HepG2 (cell line): ENCODE results near the gene PPP2R5D. TPM values are rescaled to one million over a fixed set of nuclear protein-coding genes. Genes with fewer than 3 reads are reported as not detected.
A peak's percentile ranks its signal among the peaks of the same experiment; 100 is the strongest.

Source experiments
- CBX1 ChIP-seq: IDR thresholded peaks from one replicate; pipeline ENCODE4 v1.6.1; 2016; ENCODE audit warnings: antibody characterized with exemption, low read depth
- GFI1 ChIP-seq: sonication (generic); formaldehyde crosslinking; IDR thresholded peaks from 2 replicates; pipeline ENCODE4 v1.5.0; 2020; ENCODE audit warnings: missing genetic modification reagents, mild to moderate bottlenecking, borderline replicate concordance
- GMEB2 ChIP-seq: IDR thresholded peaks from 2 replicates; pipeline ENCODE4 v1.6.1; 2016; ENCODE audit warnings: missing biosample characterization, missing genetic modification reagents, low read depth
- ISL2 ChIP-seq: sonication (generic); formaldehyde crosslinking; IDR thresholded peaks from 2 replicates; pipeline ENCODE4 v1.5.0; 2020; ENCODE audit warnings: missing genetic modification reagents
- MEIS2 ChIP-seq: sonication (generic); formaldehyde crosslinking; IDR thresholded peaks from 2 replicates; pipeline ENCODE4 v1.9.0; 2021; ENCODE audit warnings: mild to moderate bottlenecking, missing genetic modification reagents
- NAIF1 ChIP-seq: sonication (generic); formaldehyde crosslinking; IDR thresholded peaks from 2 replicates; pipeline ENCODE4 v1.5.0; 2020; ENCODE audit warnings: mild to moderate bottlenecking, missing genetic modification reagents, borderline replicate concordance
- NFKBIZ ChIP-seq: IDR thresholded peaks from 2 replicates; pipeline ENCODE4 v1.6.1; 2018; ENCODE audit warnings: missing genetic modification reagents, missing compliant biosample characterization
- PHF20 ChIP-seq: sonication (generic); formaldehyde crosslinking; IDR thresholded peaks from 2 replicates; pipeline ENCODE4 v1.5.0; 2020; ENCODE audit warnings: mild to moderate bottlenecking, missing genetic modification reagents
- POLR2AphosphoS5 ChIP-seq: IDR thresholded peaks from 2 replicates; pipeline ENCODE4 v1.6.1; 2012; ENCODE audit warnings: low read depth, low read length
- REST ChIP-seq, 2 experiments: IDR thresholded peaks; 2 replicates each; pipeline ENCODE4 v1.6.1; 2011 to 2012; ENCODE audit warnings: low read length in 2 of 2, borderline replicate concordance in 1 of 2, low read depth in 1 of 2, mild to moderate bottlenecking in 1 of 2, moderate library complexity in 1 of 2
- SOX6 ChIP-seq, 2 experiments: fragments of 450-650 bp in 1 of 2; sonication (generic) in 1 of 2; formaldehyde crosslinking in 1 of 2; IDR thresholded peaks; 2 replicates each; pipeline versions ENCODE4 v1.4.0 to v1.6.1; 2017 to 2020; ENCODE audit warnings: antibody characterized with exemption in 1 of 2, mild to moderate bottlenecking in 1 of 2, missing genetic modification reagents in 1 of 2
- TCF7L2 ChIP-seq: IDR thresholded peaks from 2 replicates; pipeline ENCODE4 v1.6.1; 2011; ENCODE audit warnings: mild to moderate bottlenecking, low read depth, low read length, moderate library complexity
- TRAFD1 ChIP-seq: sonication (generic); formaldehyde crosslinking; IDR thresholded peaks from 2 replicates; pipeline ENCODE4 v1.5.1; 2020; ENCODE audit warnings: missing genetic modification reagents, mild to moderate bottlenecking, borderline replicate concordance
- YY1 ChIP-seq: IDR thresholded peaks from 2 replicates; pipeline ENCODE4 v1.6.1; 2011; ENCODE audit warnings: low read length, low read depth, moderate library complexity, mild to moderate bottlenecking; ENCODE audit not compliant: insufficient read depth, insufficient replicate concordance
- ZFP36L2 ChIP-seq: sonication (generic); formaldehyde crosslinking; IDR thresholded peaks from 2 replicates; pipeline ENCODE4 v1.4.0; 2020; ENCODE audit warnings: missing genetic modification reagents
- ZFYVE20 ChIP-seq: sonication (generic); formaldehyde crosslinking; IDR thresholded peaks from 2 replicates; pipeline ENCODE4 v1.8.0; 2023; ENCODE audit warnings: low read depth, mild to moderate bottlenecking, moderate library complexity, missing genetic modification reagents, borderline replicate concordance
- ZNF275 ChIP-seq: sonication (generic); formaldehyde crosslinking; IDR thresholded peaks from 2 replicates; pipeline ENCODE4 v1.8.0; 2022; ENCODE audit warnings: missing genetic modification reagents, mild to moderate bottlenecking, inconsistent platforms, borderline replicate concordance
- ZNF513 ChIP-seq: sonication (generic); formaldehyde crosslinking; conservative IDR thresholded peaks from 2 replicates; pipeline ENCODE4 v1.5.0; 2020; ENCODE audit warnings: missing genetic modification reagents
- ZNF652 ChIP-seq: IDR thresholded peaks from 2 replicates; pipeline ENCODE4 v1.6.1; 2016; ENCODE audit warnings: low read depth, borderline replicate concordance
- ZNF879 ChIP-seq: sonication (generic); formaldehyde crosslinking; IDR thresholded peaks from 2 replicates; pipeline ENCODE4 v1.8.1; 2023; ENCODE audit warnings: missing genetic modification reagents
- polyA plus RNA-seq, 8 experiments: library from polyadenylated mRNA; depleted of rRNA in 3 of 8; stranded (reverse) in 7 of 8; unstranded in 1 of 8; fragments of >200 nt; fragmentation: Illumina TruSeq in 4 of 8; extraction: Trizol in 4 of 8; gene quantifications; 2 replicates each; pipeline versions ENCODE4 v1.2.1 to v1.2.3, GENCODE V29; 2011 to 2016; ENCODE audit warnings: low read depth in 4 of 8, missing spikeins in 1 of 8, mixed read lengths in 1 of 8; ENCODE audit not compliant: insufficient read depth in 1 of 8
- total RNA-seq, 5 experiments: library from RNA; depleted of rRNA; stranded (reverse); fragments of >200 nt; fragmentation: Illumina TruSeq; extraction: Trizol; gene quantifications; 2 replicates each; pipeline ENCODE4 v1.2.3, GENCODE V29; 2016; ENCODE audit warnings: low read depth in 1 of 5

The PPP2R5D gene
- total and polyA plus RNA-seq, 2 of the 13 experiments (the other 11 are each of a cell fraction or from before 2014, with no cell fraction given) = 53.7 to 60.4 TPM

GRCh38 chr6:43013843-43014433, 29.6 kb downstream of the PPP2R5D start, which contains the start of the genes KLHDC3 and MEA1 (continued):
- TF ChIP-seq ZNF275 (CRISPR knock-in tag) (no peak), YY1 (peak; percentile 47), GFI1 (CRISPR knock-in tag) (peak; percentile 52; the same call in 1 of the 2 replicates), TCF7L2 (no peak), MEIS2 (no peak), ZFP36L2 (CRISPR knock-in tag) (no peak), REST (IDR thresholded peaks at IDR 0.05; ENCODE audit: borderline replicate concordance in 1 of 2, low read depth in 1 of 2, low read length in 2 of 2) (no peak), PHF20 (CRISPR knock-in tag) (no peak), GMEB2 (CRISPR knock-in tag) (peak; percentile 86), POLR2AphosphoS5 (peak; percentile 70), NAIF1 (CRISPR knock-in tag) (no peak), ZNF652 (CRISPR knock-in tag) (0 out of 2 replicates have a peak, but pooled peaks have one; percentile 12), ZFYVE20 (CRISPR knock-in tag) (no peak), NFKBIZ (CRISPR knock-in tag) (no peak; the same call in 1 of the 2 replicates), CBX1 (no peak), ZNF879 (CRISPR knock-in tag) (no peak), ZNF513 (CRISPR knock-in tag) (no peak), SOX6 (IDR thresholded peaks at IDR 0.05) (no peak), SOX6 (CRISPR knock-in tag; IDR thresholded peaks at IDR 0.05) (peak; percentile 56; the same call in 1 of the 2 replicates), TRAFD1 (CRISPR knock-in tag) (peak; percentile 60; the same call in 1 of the 2 replicates), ISL2 (CRISPR knock-in tag) (no peak)
